Measurements from ENCODE around the gene SLC35F3.
"Not testable (repeated sequence)": the region's sequence is repeated elsewhere in the genome, so short reads cannot be mapped to it uniquely, and the experiment has no call there.

SLC35F3 gene

GRCh38 chr1:233884461-233885151 lies 19.9 kb upstream of the SLC35F3 start:
- no peaks in the 10 kb centered on the region for H3K9me3 ChIP-seq (ENCODE audit: insufficient read depth, low read length)
- no peaks in the 10 kb centered on the region for H3K79me2 ChIP-seq (ENCODE audit: insufficient read depth, low read length)
- no peaks in the 10 kb centered on the region for H3F3A ChIP-seq (ENCODE audit: insufficient read depth)
- H3K27ac ChIP-seq (ENCODE audit: low read depth, low read length), result no peak overlapping the region
- no peak overlapping the region for H2AFZ ChIP-seq (ENCODE audit: low read depth, low read length, severe bottlenecking)
- H3K4me2 ChIP-seq (ENCODE audit: low read depth, low read length, poor library complexity, severe bottlenecking), result no peak overlapping the region
- no peak for TF ChIP-seq CTCF (IDR thresholded peaks at IDR 0.05; ENCODE audit: insufficient read depth, low read length, poor library complexity, severe bottlenecking)
- no peaks in the 10 kb centered on the region for H4K20me1 ChIP-seq (ENCODE audit: low read depth, low read length)
- no peaks in the 10 kb centered on the region for H3K36me3 ChIP-seq (ENCODE audit: low read length)
- no peak overlapping the region for H3K9ac ChIP-seq (ENCODE audit: low read length)
- H3K9me2 ChIP-seq (replicated peaks; ENCODE audit: insufficient read depth, low read length), result no peaks in the 10 kb centered on the region
- H3K27me3 ChIP-seq (ENCODE audit: low read length), result no peaks in the 10 kb centered on the region
- H3K4me3 ChIP-seq (ENCODE audit: insufficient read depth, low read length, poor library complexity, severe bottlenecking), result no peak overlapping the region

- Histone ChIP-seq H3K9ac (ENCODE audit: low read length) (no peak overlapping the region), H3K4me3 (ENCODE audit: insufficient read depth, low read length, poor library complexity, severe bottlenecking) (no peak overlapping the region), H3K4me2 (ENCODE audit: low read depth, low read length, poor library complexity, severe bottlenecking) (no peak overlapping the region), H3K27ac (ENCODE audit: low read depth, low read length) (no peak overlapping the region), H3F3A (ENCODE audit: insufficient read depth) (no peaks in the 10 kb centered on the region), H2AFZ (ENCODE audit: low read depth, low read length, severe bottlenecking) (no peak overlapping the region), H3K9me3 (ENCODE audit: insufficient read depth, low read length) (peaks cover 4% of the 10 kb centered on the region; the same call in 1 of the 2 replicates), H3K9me2 (replicated peaks; ENCODE audit: insufficient read depth, low read length) (no peaks in the 10 kb centered on the region), H3K36me3 (ENCODE audit: low read length) (no peaks in the 10 kb centered on the region), H3K27me3 (ENCODE audit: low read length) (no peaks in the 10 kb centered on the region), H4K20me1 (ENCODE audit: low read depth, low read length) (no peaks in the 10 kb centered on the region), H3K79me2 (ENCODE audit: insufficient read depth, low read length) (no peaks in the 10 kb centered on the region)
- TF ChIP-seq CTCF (IDR thresholded peaks at IDR 0.05; ENCODE audit: insufficient read depth, low read length, poor library complexity, severe bottlenecking), result no peak
These were observed 19.1 kb upstream of the SLC35F3 start for GRCh38 chr1:233885196-233885920.

- H3F3A ChIP-seq (ENCODE audit: insufficient read depth); H3K9ac ChIP-seq (ENCODE audit: low read length); H4K20me1 ChIP-seq (ENCODE audit: low read depth, low read length); H3K27me3 ChIP-seq (ENCODE audit: low read length); H3K9me3 ChIP-seq (ENCODE audit: insufficient read depth, low read length); H3K27ac ChIP-seq (ENCODE audit: low read depth, low read length); H3K9me2 ChIP-seq (replicated peaks; ENCODE audit: insufficient read depth, low read length); H3K36me3 ChIP-seq (ENCODE audit: low read length); H3K4me3 ChIP-seq (ENCODE audit: insufficient read depth, low read length, poor library complexity, severe bottlenecking); H3K4me2 ChIP-seq (ENCODE audit: low read depth, low read length, poor library complexity, severe bottlenecking); H2AFZ ChIP-seq (ENCODE audit: low read depth, low read length, severe bottlenecking); H3K79me2 ChIP-seq (ENCODE audit: insufficient read depth, low read length): not testable (repeated sequence)
These were observed 13.3 kb upstream of the SLC35F3 start for GRCh38 chr1:233891151-233891550.

- Histone ChIP-seq H2AFZ (ENCODE audit: low read depth, low read length, severe bottlenecking) (no peak overlapping the region), H3K4me3 (ENCODE audit: insufficient read depth, low read length, poor library complexity, severe bottlenecking) (no peak overlapping the region), H3K79me2 (ENCODE audit: insufficient read depth, low read length) (no peaks in the 10 kb centered on the region), H3K36me3 (ENCODE audit: low read length) (no peaks in the 10 kb centered on the region), H3K4me2 (ENCODE audit: low read depth, low read length, poor library complexity, severe bottlenecking) (no peak overlapping the region), H3K9ac (ENCODE audit: low read length) (no peak overlapping the region), H3K27ac (ENCODE audit: low read depth, low read length) (no peak overlapping the region), H4K20me1 (ENCODE audit: low read depth, low read length) (no peaks in the 10 kb centered on the region), H3K27me3 (ENCODE audit: low read length) (no peaks in the 10 kb centered on the region), H3F3A (ENCODE audit: insufficient read depth) (no peaks in the 10 kb centered on the region), H3K9me2 (replicated peaks; ENCODE audit: insufficient read depth, low read length) (no peaks in the 10 kb centered on the region), H3K9me3 (ENCODE audit: insufficient read depth, low read length) (no peaks in the 10 kb centered on the region)
- no peak for TF ChIP-seq CTCF (IDR thresholded peaks at IDR 0.05; ENCODE audit: insufficient read depth, low read length, poor library complexity, severe bottlenecking)
- no peak for TF ChIP-seq EZH2phosphoT487 (conservative IDR thresholded peaks at IDR 0.05; ENCODE audit: low read length)
These were observed 6.9 kb upstream of the SLC35F3 start for GRCh38 chr1:233897325-233898162.
